Activated CD4-positive, CD25-positive, alpha-beta regulatory T cell treated with anti-CD3 and anti-CD28 coated beads, Interleukin-2, amount 50 U/mL, for 24 hours (primary cell): ENCODE results near the gene OR2D2.
"Not testable (repeated sequence)": the region's sequence is repeated elsewhere in the genome, so short reads cannot be mapped to it uniquely, and the experiment has no call there.

Experiments used
- ATAC-seq, 2 donors: fragments of 150-1000 bp; cut with Tn5 transposase; one replicate each; pipeline ENCODE4 v1.10.0; 2021; ENCODE audit warnings: mild to moderate bottlenecking in 1 of 2, moderate library complexity in 1 of 2

Gene OR2D2, protein sequence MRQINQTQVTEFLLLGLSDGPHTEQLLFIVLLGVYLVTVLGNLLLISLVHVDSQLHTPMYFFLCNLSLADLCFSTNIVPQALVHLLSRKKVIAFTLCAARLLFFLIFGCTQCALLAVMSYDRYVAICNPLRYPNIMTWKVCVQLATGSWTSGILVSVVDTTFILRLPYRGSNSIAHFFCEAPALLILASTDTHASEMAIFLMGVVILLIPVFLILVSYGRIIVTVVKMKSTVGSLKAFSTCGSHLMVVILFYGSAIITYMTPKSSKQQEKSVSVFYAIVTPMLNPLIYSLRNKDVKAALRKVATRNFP

DNA sequence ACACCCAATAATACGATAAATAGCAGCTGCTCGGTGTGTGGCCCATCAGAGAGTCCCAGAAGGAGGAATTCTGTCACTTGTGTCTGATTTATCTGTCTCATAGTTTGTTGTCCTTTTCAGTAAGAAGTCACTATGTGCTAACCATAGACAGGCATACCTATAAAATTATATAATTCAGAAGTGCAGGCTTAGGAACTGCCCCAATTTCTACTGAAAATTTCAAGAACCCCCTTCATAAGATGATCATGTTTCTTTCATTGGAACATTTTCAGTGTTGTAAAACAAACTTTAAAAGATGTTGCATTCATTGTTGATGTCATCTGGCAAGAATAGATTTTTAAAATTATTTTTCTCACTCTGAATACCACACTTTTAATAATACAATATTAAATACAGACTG is at the start of gene OR2D2:
Gene OR2D2, minus strand, starts transcription at position 101 of the 400 bp plus-strand sequence. Its CDS starts 0 bp downstream, at position 101.
- no peak for ATAC-seq

- ATAC-seq, result no peak
Observed at GRCh38 chr11:6941970-6942369, 49.7 kb upstream of the OR2D2 start.

DNA sequence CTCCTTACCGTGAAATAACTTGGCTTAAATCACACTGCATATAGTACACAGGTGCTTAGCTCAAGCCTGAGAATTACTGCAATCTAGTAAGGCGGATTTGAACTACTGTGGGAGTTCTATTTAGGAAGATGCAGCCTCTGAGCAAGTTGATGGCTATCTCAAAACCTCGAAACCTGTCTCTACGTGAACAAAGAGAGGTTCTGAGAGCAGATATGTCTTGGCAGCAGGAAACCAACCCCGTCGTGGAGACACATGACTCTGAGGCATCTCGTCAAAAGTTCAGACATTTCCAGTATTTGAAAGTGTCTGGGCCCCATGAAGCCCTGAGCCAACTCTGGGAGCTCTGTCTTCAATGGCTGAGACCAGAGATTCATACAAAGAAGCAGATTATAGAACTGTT is 39.8 kb upstream of the OR2D2 start:
- no peak for ATAC-seq

- no peak for ATAC-seq
Observed at GRCh38 chr11:6931146-6931713, 38.9 kb upstream of the OR2D2 start.

GRCh38 chr11:6928916-6929315 is 36.6 kb upstream of the OR2D2 start:
- ATAC-seq, result no peak

- no peak for ATAC-seq
Observed at GRCh38 chr11:6927030-6927617, 34.8 kb upstream of the OR2D2 start.

GRCh38 chr11:6926208-6927029 is 34.1 kb upstream of the OR2D2 start, which contains the start of gene ZNF215:
TSS of gene ZNF215 (plus strand) at chr11:6926426. CDS start at chr11:6932273, 5,847 bp downstream.
- ATAC-seq, result peak; percentile 17 to 55

- ATAC-seq, result no peak
Observed at GRCh38 chr11:6925636-6926207, 33.4 kb upstream of the OR2D2 start.

DNA sequence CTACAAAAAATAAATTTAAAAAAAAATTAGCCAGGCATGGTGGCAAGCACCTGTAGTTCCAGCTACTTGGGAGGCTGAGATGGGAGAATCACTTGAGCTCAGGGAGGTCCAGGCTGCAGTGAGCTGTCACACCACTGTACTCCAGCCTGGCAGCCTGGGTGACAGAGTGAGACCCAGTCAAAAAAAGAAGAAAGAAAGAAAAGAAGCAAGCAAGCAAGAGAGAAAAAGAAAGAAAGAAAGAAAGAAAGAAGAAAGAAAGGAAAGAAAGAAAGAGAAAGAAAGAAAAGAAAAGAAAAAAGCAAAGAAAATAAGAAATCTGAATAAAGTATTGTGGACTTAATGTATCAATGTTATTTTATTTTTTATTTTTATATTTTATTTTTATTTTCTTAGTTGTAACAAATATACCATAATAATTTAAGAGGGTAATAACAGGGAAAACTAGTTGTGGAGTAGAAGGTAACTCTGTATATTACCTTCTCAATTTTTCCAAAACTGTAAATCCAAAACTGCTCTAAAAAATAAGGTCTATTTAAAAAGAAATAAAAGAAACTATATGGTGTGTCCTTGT is 32.8 kb upstream of the OR2D2 start:
- no peak for ATAC-seq

- no peak for ATAC-seq
Observed at GRCh38 chr11:6920702-6921101, 28.4 kb upstream of the OR2D2 start, which contains the start of gene OR2D3. TSS of gene OR2D3 (plus strand) at chr11:6921002. CDS start at chr11:6921002, 0 bp downstream.

- no peak for ATAC-seq
Observed at GRCh38 chr11:6919698-6920097, 27.4 kb upstream of the OR2D2 start.

DNA sequence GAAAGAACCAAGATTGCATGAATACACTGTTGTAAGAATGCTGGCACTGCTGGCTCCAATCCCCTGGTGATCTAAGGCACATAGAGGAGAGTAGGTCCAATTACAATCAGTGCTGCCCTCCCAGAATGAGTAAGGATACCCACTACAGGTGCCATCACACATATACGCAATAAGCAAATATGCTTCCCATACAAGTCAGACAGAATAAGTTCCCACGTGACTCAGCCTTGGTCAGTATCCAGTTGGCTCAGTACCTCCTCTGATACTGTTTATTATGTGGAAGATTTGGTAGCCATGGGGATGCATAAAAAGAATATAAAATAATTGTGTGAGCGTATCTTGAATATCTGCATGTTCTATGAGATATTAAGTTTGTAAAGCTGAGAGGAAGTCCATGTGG is 19.6 kb upstream of the OR2D2 start:
- peak in 1 of 2 donors; percentile 13 for ATAC-seq

- no peak for ATAC-seq
Observed at GRCh38 chr11:6911378-6911777, 19.1 kb upstream of the OR2D2 start.

DNA sequence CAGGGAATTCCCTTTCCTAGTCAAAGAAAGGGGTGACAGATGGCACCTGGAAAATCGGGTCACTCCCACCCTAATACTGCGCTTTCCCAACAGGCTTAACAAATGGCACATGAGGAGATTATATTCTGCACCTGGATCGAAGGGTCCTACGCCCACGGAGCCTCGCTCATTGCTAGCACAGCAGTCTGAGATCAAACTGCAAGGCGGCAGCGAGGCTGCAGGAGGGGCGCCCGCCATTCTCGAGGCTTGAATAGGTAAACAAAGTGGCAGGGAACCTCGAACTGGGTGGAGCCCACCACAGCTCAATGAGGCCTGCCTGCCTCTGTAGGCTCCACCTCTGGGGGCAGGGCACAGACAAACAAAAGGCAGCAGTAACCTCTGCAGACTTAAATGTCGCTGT is 12.5 kb upstream of the OR2D2 start:
- not testable (repeated sequence) for ATAC-seq

- ATAC-seq, result no peak
Observed at GRCh38 chr11:6900327-6900999, 8.2 kb upstream of the OR2D2 start.

DNA sequence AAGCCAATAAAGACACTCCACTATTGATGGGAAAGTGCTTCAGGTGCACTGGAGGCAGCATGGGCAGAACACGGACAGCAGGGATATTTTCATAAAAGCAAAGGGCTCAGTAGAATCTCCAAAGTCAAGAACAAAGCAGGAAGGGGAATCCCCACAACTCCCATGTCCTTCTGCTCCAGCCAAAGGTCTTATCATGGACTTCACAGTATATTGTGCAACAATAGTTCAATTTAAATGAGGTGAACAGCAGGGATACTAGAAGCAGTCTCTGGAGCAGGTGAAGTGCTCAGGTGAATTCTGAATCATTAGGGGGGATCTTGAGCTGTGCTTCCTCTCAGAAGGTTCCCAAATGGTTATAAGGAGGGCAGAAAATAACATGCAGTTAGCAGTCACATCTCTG is 6.6 kb upstream of the OR2D2 start:
- no peak for ATAC-seq

DNA sequence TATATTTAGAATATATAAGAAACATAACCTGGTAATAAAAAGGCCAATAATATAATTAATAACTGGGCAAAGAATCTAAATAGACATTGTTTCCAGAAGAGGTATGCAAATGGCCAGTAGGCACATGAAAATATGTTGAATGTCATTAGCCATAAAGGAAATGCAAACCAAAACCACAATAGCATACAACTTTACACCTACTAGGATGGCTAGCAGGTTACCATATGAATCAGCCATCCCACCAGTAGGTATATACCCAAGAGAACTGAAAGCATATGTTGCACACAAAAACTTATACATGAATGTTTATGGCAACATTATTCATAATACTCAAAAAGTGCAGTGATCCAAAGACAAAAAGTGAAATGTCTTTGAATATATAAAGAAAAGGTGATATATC is 2.7 kb upstream of the OR2D2 start:
- peak in 1 of 2 donors; percentile 30 for ATAC-seq

DNA sequence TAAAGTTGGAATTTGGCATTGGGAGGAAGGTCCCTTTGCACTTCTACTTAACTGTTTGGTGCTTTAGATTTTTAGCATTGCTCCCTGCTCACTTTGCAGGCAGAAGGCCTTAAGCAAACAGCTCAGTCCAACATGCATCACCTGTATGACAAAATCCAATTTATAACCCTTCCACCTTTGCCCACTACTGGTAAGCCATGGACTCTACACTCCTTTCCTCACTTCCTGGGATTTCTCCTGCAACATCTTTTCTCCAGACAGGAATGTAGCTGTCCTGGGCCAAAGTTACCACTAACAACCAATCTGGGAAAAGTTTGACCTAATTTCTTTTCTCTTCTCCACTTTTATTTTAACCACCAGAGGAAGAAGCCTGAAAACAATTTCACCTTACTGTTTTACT is 1.8 kb upstream of the OR2D2 start:
- no peak for ATAC-seq

GRCh38 chr11:6889835-6890234 is 2.5 kb downstream of the OR2D2 start:
- ATAC-seq, result no peak

GRCh38 chr11:6888830-6889229 is 3.5 kb downstream of the OR2D2 start:
- no peak for ATAC-seq

DNA sequence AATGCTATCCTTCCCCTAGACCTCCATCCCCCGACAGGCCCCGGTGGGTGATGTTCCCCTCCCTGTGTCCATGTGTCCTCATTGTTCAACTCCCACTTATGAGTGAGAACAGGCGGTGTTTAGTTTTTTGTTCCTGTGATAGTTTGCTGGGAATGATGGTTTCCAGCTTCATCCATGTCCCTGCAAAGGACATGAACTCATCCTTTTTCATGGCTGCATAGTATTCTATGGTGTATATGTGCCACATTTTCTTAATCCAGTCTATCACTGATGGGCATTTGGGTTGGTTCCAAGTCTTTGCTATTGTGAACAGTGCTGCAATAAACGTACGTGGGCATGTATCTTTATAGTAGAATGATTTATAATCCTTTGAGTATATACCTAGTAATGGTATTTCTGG is 4.6 kb downstream of the OR2D2 start:
- not testable (repeated sequence) for ATAC-seq

DNA sequence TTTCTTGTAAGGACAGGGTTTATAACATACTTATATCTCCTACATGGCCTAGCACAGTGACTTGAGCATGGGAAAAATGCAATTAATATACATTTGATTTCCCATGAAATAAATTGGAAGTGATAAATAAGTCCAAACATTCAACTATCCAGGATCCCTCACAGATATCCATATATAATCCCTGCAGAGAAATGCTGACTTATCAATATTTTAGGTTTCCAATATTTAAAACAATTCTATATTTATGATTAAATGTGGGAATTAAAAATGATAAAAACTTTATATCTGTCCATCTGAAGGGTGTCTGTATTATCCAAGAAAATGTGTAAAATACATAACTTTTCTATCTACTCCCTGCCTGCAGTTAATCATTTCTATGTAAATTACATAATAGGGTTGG is 9.5 kb downstream of the OR2D2 start:
- ATAC-seq, result no peak
